ENCODE data around the gene FERMT2. TPM values are rescaled to one million over a fixed set of nuclear protein-coding genes. Genes with fewer than 3 reads are reported as not detected.

The FERMT2 gene
- 94.3 and 100 TPM in 2 replicates for total RNA-seq

GRCh38 chr14:52950898-52951680 is at the start of gene FERMT2:
FERMT2 (minus strand) TSS chr14:52951050; CDS start chr14:52950568, 482 bp downstream.

Other genes with a start within 250 kb of the FERMT2 start
- gene PSMC6, start 243.8 kb downstream of the FERMT2 start, total RNA-seq: 75.4 and 144 TPM in 2 replicates
- 18.0 and 25.5 TPM in 2 replicates for gene STYX, start 220.9 kb downstream of the FERMT2 start, total RNA-seq
- gene GNPNAT1, start 159.4 kb downstream of the FERMT2 start, total RNA-seq: 20.8 and 96.4 TPM in 2 replicates
- 23.8 and 27.3 TPM in 2 replicates for gene DDHD1, start 202.3 kb upstream of the FERMT2 start, total RNA-seq